ENCODE measurements around the gene DOCK11.

DNA sequence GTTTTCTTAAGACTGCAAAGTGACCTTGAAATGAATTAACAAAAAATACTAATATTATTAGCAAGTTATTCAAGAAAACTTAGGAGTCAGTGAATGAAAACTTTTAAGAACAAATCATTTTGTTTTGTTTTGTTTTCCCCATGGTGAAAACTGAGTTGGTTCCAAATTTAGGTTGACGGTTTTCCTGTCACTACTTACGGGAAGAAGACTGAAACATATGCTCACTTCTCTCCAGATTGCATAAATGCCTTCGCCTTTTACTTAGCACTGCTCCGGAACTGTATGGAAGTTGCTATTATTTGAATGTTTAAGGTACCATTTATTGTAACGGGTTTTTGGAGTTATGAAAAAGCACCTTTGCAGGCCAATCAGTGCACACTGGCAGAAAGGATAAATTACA, 42.8 kb downstream of the DOCK11 start:
- TF ChIP-seq, protein P1, sequence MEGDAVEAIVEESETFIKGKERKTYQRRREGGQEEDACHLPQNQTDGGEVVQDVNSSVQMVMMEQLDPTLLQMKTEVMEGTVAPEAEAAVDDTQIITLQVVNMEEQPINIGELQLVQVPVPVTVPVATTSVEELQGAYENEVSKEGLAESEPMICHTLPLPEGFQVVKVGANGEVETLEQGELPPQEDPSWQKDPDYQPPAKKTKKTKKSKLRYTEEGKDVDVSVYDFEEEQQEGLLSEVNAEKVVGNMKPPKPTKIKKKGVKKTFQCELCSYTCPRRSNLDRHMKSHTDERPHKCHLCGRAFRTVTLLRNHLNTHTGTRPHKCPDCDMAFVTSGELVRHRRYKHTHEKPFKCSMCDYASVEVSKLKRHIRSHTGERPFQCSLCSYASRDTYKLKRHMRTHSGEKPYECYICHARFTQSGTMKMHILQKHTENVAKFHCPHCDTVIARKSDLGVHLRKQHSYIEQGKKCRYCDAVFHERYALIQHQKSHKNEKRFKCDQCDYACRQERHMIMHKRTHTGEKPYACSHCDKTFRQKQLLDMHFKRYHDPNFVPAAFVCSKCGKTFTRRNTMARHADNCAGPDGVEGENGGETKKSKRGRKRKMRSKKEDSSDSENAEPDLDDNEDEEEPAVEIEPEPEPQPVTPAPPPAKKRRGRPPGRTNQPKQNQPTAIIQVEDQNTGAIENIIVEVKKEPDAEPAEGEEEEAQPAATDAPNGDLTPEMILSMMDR (IDR thresholded peaks at IDR 0.05; ENCODE audit: borderline replicate concordance, extremely low read depth, low read length, poor library complexity, severe bottlenecking), result no peak
- no peak for TF ChIP-seq EZH2 (IDR thresholded peaks at IDR 0.05; ENCODE audit: borderline replicate concordance, low read depth, low read length, severe bottlenecking)

Data from DND-41 (cell line).